Measurements from ENCODE around the gene LRMDA. TPM values are rescaled to one million over a fixed set of nuclear protein-coding genes. Genes with fewer than 3 reads are reported as not detected.
A peak's percentile ranks its signal among the peaks of the same experiment; 100 is the strongest.
"Not testable (repeated sequence)": the region's sequence is repeated elsewhere in the genome, so short reads cannot be mapped to it uniquely, and the experiment has no call there.

Gene LRMDA
- total RNA-seq, 1 experiment from 2014 or later, result 0.10 TPM

- no peak for DNase-seq (ENCODE audit: low spot score)
These were observed 74.5 kb downstream of the LRMDA start for GRCh38 chr10:75505840-75506506.

GRCh38 chr10:75506930-75507329 is 75.5 kb downstream of the LRMDA start:
- DNase-seq (ENCODE audit: low spot score), result no peak

DNA sequence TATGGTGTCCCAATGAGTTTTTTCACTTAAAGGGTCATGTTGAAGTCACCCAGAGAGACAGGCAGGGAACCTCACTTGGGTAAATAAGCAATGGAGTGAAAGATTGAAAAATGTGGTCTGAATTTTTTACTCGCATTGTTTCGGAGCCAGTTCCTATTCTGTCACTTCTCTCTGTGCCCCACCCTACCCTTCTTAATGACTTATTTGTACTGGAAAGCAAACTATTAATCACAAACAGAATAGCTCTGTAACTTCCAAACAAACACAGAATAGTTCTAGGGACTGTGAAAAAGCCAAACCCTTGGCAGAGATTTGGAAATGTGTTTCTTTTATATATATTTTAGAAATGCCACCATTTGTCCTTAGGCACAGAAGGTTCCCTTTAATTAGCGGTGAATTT is 76.0 kb downstream of the LRMDA start:
- no peak for DNase-seq (ENCODE audit: low spot score)

GRCh38 chr10:75508239-75508813 is 76.9 kb downstream of the LRMDA start:
- no peak for DNase-seq (ENCODE audit: low spot score)

GRCh38 chr10:75508814-75509306 is 77.4 kb downstream of the LRMDA start:
- DNase-seq (ENCODE audit: low spot score), result peak; percentile 43

GRCh38 chr10:75509706-75510105 is 78.3 kb downstream of the LRMDA start:
- no peak for DNase-seq (ENCODE audit: low spot score)

DNA sequence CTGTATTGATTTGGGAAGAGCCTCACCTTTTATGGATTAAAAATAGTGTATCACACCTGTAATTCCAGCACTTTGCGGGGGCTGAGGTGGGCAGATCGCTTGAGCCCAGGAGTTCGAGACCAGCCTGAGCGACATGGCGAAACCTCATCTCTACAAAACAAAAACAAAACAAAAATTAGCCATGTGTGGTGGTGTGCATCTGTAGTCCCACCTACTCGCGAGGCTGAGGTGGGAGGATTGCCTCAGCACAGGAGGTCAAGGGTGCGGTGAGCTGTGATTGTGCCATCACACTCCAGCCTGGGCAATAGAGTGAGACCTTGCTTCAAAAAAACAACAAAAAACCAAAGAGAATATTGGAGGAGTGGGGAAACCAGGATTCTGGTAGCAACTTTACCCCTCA is 79.6 kb downstream of the LRMDA start:
- no peak for DNase-seq (ENCODE audit: low spot score)

DNA sequence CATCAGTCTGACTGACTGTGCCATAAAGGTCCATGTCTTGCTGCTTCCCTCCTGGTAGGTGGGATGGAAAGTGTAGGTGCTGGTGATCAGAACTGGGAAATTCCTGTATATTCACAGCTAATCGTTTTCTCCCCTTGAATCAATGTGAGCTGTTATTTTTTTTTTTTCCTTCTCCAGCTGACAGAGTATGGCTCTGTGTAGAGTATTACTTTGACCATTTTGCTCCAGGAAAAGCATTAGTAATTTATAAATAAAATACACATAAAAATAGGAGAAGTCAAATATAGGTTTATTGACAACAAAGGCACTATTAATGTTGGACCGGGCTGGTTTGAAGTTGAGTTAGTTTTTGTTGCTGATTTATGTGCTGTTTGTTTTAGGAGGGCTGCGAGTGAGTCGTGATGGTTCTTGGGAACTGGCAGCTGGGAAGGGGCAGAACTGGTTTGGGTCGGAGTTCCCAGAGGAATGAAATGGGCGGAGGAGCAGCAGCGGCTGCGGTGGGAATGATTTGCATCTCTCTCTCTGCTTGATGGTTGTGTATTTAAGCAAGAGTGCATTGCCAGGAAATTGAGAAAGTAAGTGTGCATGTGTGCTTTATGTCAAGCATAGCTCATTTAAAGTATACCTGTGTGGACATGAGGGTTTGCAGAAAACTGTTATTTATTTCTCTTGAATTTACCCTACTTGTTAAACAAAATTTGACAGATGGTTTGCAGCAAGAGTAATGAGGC is 80.9 kb downstream of the LRMDA start:
- DNase-seq (ENCODE audit: low spot score), result no peak

DNA sequence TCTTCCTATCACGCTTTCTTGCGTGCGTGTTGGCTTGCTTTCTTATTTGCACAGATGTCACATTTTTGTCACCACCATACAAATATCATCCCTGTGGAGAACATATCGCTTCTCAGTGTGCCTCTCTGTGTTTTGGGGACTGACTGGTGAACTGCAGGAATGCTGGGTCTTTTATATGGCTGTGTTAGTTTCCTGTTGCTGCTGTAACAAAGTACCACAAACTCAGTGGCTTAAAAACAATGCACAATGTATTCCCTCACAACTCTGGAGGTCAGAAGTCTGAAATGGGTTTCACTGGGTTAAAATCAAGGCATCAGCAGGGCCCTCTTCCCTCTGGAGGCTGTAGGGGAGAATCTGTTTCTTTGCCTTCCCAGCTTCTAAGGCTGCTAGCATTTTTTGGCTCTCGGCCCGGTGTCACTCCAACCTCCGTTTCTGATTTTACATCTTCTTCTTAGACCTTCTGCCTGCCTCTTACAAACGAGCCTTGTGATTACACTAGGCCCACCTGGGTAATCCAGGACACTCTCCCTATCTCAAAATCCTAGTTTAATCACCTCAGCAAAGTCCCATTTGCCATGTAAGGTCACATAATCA is 82.0 kb downstream of the LRMDA start:
- no peak for DNase-seq (ENCODE audit: low spot score)

DNA sequence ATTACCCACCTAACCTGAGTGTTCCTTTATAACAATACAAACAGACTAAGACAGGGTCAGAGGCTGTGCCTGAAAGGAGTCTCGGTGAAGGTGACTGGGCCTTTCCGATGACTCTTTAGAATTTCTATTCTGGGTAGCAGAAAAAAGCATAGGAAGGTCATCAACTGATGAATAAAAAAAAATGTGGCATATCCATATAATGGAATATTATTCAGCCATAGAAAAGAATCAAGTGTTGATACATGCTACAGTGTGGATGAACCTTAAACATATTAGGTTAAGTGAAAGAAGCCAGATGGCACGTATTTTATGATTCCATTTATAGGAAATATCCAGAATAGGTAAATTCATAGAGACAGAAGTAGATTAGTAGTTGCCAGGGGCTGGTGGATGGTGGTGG is 83.4 kb downstream of the LRMDA start:
- no peak for DNase-seq (ENCODE audit: low spot score)

DNA sequence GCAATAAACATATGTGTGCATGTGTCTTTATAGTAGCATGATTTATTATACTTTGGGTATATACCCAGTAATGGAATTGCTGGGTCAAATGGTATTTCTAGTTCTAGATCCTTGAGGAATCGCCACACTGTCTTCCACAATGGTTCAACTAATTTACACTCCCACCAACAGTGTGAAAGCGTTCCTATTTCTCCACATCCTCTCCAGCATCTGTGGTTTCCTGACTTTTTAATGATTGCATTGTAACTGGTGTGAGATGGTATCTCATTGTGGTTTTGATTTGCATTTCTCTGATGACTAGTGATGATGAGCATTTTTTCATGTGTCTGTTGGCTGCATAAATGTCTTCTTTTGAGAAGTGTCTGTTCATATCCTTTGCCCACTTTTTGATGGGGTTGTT is 84.7 kb downstream of the LRMDA start:
- not testable (repeated sequence) for DNase-seq (ENCODE audit: low spot score)

GRCh38 chr10:75519213-75519612 is 87.8 kb downstream of the LRMDA start:
- not testable (repeated sequence) for DNase-seq (ENCODE audit: low spot score)

DNA sequence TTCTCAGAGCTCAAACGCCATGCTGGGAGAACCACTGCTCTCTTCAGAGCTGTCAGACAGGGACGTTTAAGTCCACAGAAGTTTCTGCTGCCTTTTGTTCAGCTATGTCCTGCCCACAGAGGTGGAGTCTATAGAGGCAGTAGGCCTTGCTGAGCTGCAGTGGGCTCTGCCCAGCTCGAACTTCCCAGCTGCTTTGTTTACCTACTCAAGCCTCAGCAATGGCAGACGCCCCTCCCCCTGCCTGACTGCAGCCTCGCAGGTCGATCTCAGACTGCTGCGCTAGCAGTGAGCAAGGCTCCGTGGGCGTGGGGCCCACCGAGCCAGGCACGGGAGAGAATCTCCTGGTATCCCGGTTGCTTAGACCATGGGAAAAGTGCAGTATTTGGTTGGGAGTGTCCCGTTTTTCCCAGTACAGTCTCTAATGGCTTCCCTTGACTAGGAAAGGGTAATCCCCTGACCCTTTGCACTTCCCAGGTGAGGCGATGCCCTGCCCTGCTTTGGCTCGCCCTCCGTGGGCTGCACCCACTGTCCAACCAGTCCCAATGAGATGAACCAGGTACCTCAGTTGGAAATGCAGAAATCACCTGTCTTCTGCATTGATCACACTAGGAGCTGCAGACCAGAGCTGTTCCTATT is 89.9 kb downstream of the LRMDA start:
- DNase-seq (ENCODE audit: low spot score), result not testable (repeated sequence)

DNA sequence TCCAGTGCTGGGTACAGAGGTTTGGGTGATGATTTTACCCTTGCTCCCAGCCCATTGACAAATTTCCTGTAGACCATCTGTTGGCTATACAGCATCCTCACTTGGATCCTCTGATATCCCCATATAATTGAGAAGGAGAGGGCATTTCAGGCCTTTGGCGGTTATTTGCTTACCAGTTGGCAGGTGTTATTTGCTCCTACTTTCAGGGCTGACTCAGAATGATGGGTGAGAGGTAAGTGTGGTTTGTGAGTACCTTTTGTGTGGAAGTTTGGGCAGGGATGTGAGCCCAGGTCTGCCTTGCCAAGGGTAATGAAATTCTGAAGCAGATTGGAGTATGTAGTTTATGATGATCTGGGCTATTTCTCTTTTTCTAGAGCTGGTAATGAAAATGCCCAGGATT is 93.6 kb downstream of the LRMDA start:
- DNase-seq (ENCODE audit: low spot score), result no peak

GRCh38 chr10:75525646-75526045 is 94.2 kb downstream of the LRMDA start:
- peak; percentile 56 for DNase-seq (ENCODE audit: low spot score)

DNA sequence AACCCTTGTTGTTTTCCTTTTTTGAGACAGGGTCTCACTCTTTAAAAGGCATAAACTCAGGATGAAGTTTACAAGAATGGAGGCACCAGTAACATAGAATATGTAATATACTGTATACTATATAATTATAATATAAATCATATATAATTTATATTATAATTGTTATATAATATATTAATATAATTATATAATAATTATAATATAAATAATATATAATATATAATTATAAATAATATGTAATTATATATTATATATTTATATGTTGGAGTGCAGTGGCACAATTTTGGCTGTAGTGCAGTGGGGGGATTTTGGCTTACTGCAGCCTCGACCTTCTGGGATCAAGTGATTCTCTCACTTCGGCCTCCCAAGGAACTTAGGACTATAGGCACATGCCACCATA is 96.1 kb downstream of the LRMDA start:
- no peak for DNase-seq (ENCODE audit: low spot score)

DNA sequence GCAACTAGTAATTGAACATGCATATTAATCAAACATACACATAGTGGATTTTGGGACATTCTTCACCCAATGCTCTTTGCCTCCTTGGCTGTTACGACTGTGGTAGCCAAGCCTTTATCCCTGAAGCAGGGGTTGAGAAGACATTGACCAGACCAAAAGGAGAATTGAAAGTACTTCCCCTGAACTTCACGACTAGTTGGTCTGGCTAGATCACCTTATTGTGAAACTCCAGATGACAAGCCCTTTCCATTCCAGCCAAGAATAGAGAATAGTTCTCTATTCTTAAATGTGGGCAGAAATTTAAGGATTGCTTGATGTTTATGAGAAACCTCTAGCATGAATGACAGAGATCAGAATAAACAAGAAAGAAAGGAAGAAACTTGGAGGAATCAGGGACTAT is 97.0 kb downstream of the LRMDA start:
- DNase-seq (ENCODE audit: low spot score), result no peak

DNA sequence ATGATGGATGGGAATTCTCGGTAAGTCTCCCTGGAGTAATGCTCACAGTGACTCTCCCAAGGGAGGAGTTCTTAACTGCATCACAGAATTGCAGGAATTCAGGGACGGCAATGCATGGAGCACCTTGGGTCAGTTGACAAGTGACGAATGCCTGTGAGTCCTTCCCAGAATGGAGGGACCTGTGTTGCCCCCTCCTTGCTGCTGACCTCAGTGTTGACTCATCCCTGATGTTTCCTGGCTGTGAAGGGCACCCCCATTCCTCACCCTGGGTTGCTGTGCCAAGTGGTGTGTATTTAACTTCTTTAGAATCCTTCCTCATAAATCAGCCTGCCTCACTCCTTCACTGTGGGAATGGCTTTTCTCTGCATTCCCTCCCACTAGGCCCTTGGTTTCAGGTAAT is 98.9 kb downstream of the LRMDA start:
- DNase-seq (ENCODE audit: low spot score), result peak; percentile 68

GRCh38 chr10:75531571-75532031 is 100.2 kb downstream of the LRMDA start:
- no peak for DNase-seq (ENCODE audit: low spot score)

DNA sequence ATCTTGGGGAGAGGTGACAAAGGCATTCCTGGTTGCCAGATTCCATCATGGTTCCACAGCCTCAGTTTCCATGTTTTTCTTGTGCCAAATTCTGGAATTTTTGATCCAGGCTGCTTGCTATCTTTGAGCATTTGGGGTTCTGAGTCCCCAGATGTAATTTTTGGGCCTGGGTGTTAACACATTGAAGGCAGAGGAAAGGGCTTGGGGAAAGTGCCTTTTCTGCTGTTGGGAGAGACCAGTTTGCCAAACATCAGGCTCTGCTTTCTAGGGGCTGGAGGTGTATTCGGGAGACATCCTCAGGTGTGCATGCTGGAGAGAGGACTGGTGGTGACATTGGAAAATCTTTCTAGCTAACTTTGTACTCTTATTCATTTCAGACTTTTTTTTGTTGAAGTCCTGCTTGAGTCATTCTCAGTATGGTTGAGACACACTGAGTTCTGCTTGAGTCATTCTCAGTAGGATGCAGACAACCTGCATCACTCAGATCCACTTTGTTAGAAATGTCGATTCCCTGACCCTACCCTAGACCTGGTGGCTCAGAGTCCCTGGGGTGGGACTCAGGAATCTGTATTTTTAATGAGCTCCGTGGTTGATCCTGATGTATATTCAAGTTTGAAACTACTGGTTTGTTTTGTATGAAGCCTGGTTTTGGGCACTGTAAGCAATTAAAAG is 101.0 kb downstream of the LRMDA start:
- DNase-seq (ENCODE audit: low spot score), result no peak

- DNase-seq (ENCODE audit: low spot score), result no peak
These were observed 106.7 kb downstream of the LRMDA start for GRCh38 chr10:75538144-75538543.
